ENCODE data around the gene MYO1H.

GRCh38 chr12:109352184-109352583 is 4.5 kb downstream of the MYO1H start:
- TF ChIP-seq, protein P1, sequence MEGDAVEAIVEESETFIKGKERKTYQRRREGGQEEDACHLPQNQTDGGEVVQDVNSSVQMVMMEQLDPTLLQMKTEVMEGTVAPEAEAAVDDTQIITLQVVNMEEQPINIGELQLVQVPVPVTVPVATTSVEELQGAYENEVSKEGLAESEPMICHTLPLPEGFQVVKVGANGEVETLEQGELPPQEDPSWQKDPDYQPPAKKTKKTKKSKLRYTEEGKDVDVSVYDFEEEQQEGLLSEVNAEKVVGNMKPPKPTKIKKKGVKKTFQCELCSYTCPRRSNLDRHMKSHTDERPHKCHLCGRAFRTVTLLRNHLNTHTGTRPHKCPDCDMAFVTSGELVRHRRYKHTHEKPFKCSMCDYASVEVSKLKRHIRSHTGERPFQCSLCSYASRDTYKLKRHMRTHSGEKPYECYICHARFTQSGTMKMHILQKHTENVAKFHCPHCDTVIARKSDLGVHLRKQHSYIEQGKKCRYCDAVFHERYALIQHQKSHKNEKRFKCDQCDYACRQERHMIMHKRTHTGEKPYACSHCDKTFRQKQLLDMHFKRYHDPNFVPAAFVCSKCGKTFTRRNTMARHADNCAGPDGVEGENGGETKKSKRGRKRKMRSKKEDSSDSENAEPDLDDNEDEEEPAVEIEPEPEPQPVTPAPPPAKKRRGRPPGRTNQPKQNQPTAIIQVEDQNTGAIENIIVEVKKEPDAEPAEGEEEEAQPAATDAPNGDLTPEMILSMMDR (IDR thresholded peaks at IDR 0.05), result no peak
- TF ChIP-seq POLR2A (IDR thresholded peaks at IDR 0.05), result no peak

Data from adrenal gland (tissue), 5 donors.